Gastrocnemius medialis (tissue), 4 donors: ENCODE data around the gene GPR32.
"Not testable (repeated sequence)": the region's sequence is repeated elsewhere in the genome, so short reads cannot be mapped to it uniquely, and the experiment has no call there.

ENCODE experiments used
- CTCF ChIP-seq, 5 experiments: fragments of 450-650 bp in 3 of 5; fragments of 200-600 bp in 2 of 5; sonication (generic) in 2 of 5; IDR thresholded peaks in 4 of 5; conservative IDR thresholded peaks in 1 of 5; 1 replicate in 4 of 5; 2 replicates in 1 of 5; pipeline ENCODE4 v1.5.1; 2016 to 2019; ENCODE audit warnings: antibody characterized with exemption in 5 of 5, mild to moderate bottlenecking in 3 of 5, moderate library complexity in 3 of 5
- POLR2A ChIP-seq, 2 donors: fragments of 450-650 bp; IDR thresholded peaks; one replicate each; pipeline ENCODE4 v1.6.1; 2017; ENCODE audit warnings: antibody characterized with exemption in 2 of 2, mild to moderate bottlenecking in 2 of 2, moderate library complexity in 2 of 2

- not testable (repeated sequence) for TF ChIP-seq CTCF (IDR thresholded peaks at IDR 0.05 in 4 of 5, conservative IDR thresholded peaks at IDR 0.05 in 1 of 5); POLR2A (IDR thresholded peaks at IDR 0.05)
Observed at GRCh38 chr19:50772912-50773311, 2.6 kb downstream of the GPR32 start.
